ACC112 (cell line): ENCODE data around the gene GH2.

Experiments used
- H2AFZ ChIP-seq: fragments of 200-600 bp; sonication (generic); one replicate; pipeline ENCODE4 v1.6.0; 2017; ENCODE audit warnings: antibody characterized with exemption, low read length; ENCODE audit not compliant: unreplicated experiment
- H3K27ac ChIP-seq: fragments of 200-600 bp; sonication (generic); 2 replicates; pipeline ENCODE4 v1.5.1; 2014; ENCODE audit warnings: low read depth, mild to moderate bottlenecking, antibody characterized with exemption, low read length, moderate library complexity
- H3K27me3 ChIP-seq: fragments of 200-600 bp; sonication (generic); 2 replicates; pipeline ENCODE4 v1.6.1; 2014; ENCODE audit warnings: mild to moderate bottlenecking, antibody characterized with exemption, low read length, moderate library complexity, mixed read lengths; ENCODE audit not compliant: insufficient read depth
- H3K36me3 ChIP-seq: fragments of 200-600 bp; sonication (generic); 2 replicates; pipeline ENCODE4 v1.6.1; 2016; ENCODE audit warnings: mild to moderate bottlenecking, antibody characterized with exemption, low read length, moderate library complexity, mixed read lengths; ENCODE audit not compliant: insufficient read depth
- H3K4me1 ChIP-seq: fragments of 200-600 bp; sonication (generic); one replicate; pipeline ENCODE4 v1.6.1; 2016; ENCODE audit warnings: low read length, mixed read lengths; ENCODE audit not compliant: insufficient read depth, unreplicated experiment, control insufficient read depth
- H3K4me3 ChIP-seq: fragments of 200-600 bp; sonication (generic); 2 replicates; pipeline ENCODE4 v1.5.1; 2014; ENCODE audit warnings: mild to moderate bottlenecking, low read depth, low read length
- H3K79me2 ChIP-seq: fragments of 200-600 bp; sonication (generic); one replicate; pipeline ENCODE4 v1.6.0; 2016; ENCODE audit warnings: low read length; ENCODE audit not compliant: control insufficient read depth, unreplicated experiment, insufficient read depth

GH2 gene

GRCh38 chr17:63831505-63831904 is 50.2 kb downstream of the GH2 start:
- Histone ChIP-seq H3K36me3 (peaks cover 25% of the 10 kb centered on the region; the same call in 1 of the 2 replicates), H3K27ac (no peak overlapping the region), H3K79me2 (peaks cover 30% of the 10 kb centered on the region)

GRCh38 chr17:63830904-63831491 is 50.7 kb downstream of the GH2 start:
- Histone ChIP-seq H3K4me1 (peaks cover 12% of the 10 kb centered on the region), H2AFZ (no peak overlapping the region), H3K36me3 (peaks cover 25% of the 10 kb centered on the region; the same call in 1 of the 2 replicates), H3K4me3 (no peak overlapping the region), H3K27me3 (no peaks in the 10 kb centered on the region), H3K79me2 (peaks cover 33% of the 10 kb centered on the region), H3K27ac (no peak overlapping the region)

More at GRCh38 chr17:63831505-63831904, 50.2 kb downstream of the GH2 start:
- Histone ChIP-seq H3K4me1 (peaks cover 11% of the 10 kb centered on the region), H3K4me3 (no peak overlapping the region), H2AFZ (no peak overlapping the region), H3K27me3 (no peaks in the 10 kb centered on the region)

DNA sequence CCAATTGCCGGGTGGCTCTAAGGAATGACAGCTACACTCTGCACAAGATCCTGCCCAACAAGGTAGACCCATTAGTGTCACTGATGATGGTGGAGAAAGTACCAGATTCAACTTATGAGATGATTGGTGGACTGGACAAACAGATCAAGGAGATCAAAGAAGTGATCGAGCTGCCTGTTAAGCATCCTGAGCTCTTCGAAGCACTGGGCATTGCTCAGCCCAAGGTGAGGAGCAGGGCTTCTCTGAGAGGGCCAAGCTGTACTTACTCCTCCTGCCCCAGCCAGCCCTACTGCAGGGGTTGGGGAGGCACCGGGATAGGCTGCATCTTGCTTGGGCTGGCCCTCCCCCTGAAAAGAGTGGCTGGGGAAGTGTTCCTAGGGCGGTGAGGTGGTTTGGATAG is 51.5 kb downstream of the GH2 start:
- peaks cover 19% of the 10 kb centered on the region for H3K4me1 ChIP-seq
- H3K4me3 ChIP-seq: no peak overlapping the region
- H3K27me3 ChIP-seq: no peaks in the 10 kb centered on the region
- peaks cover 40% of the 10 kb centered on the region for H3K79me2 ChIP-seq
- peaks cover 28% of the 10 kb centered on the region for H3K36me3 ChIP-seq
- H2AFZ ChIP-seq: no peak overlapping the region
- H3K27ac ChIP-seq: no peak overlapping the region
